Testis (tissue), 3 donors: ENCODE data around the gene CDH4. TPM values are rescaled to one million over a fixed set of nuclear protein-coding genes. Genes with fewer than 3 reads are reported as not detected.
"Not testable (repeated sequence)": the region's sequence is repeated elsewhere in the genome, so short reads cannot be mapped to it uniquely, and the experiment has no call there.

Source experiments
- DNase-seq: peaks from one replicate; pipeline ENCODE4 v3.0.0-alpha.2; 2019
- H3K27ac ChIP-seq, 2 donors: fragments of 200-600 bp; sonication (generic); one replicate each; pipeline ENCODE4 v1.5.1; 2019
- H3K27me3 ChIP-seq: fragments of 200-600 bp; sonication (generic); one replicate; pipeline ENCODE4 v1.5.1; 2019
- H3K36me3 ChIP-seq: fragments of 200-600 bp; sonication (generic); one replicate; pipeline ENCODE4 v1.5.1; 2017; ENCODE audit warnings: low read depth; ENCODE audit errors: missing control alignments
- H3K4me1 ChIP-seq: fragments of 200-600 bp; sonication (generic); one replicate; pipeline ENCODE4 v1.5.1; 2019
- H3K4me3 ChIP-seq, 2 donors: fragments of 200-600 bp; sonication (generic); one replicate each; pipeline ENCODE4 v1.5.1; 2017 to 2019
- H3K9me3 ChIP-seq: fragments of 200-600 bp; sonication (generic); one replicate; pipeline ENCODE4 v1.5.1; 2017
- CTCF ChIP-seq, 3 experiments: fragments of 450-650 bp in 2 of 3; fragments of 200-600 bp in 1 of 3; sonication (generic) in 1 of 3; IDR thresholded peaks; one replicate each; pipeline ENCODE4 v1.5.1; 2016 to 2019; ENCODE audit warnings: antibody characterized with exemption in 3 of 3, mild to moderate bottlenecking in 2 of 3, moderate library complexity in 1 of 3
- POLR2A ChIP-seq: fragments of 450-650 bp; IDR thresholded peaks from one replicate; pipeline ENCODE4 v1.6.1; 2017; ENCODE audit warnings: antibody characterized with exemption, mild to moderate bottlenecking, moderate library complexity
- WGBS, 2 donors: methylation state at CpG; one replicate each; pipeline ENCODE4 v1.1.5; 2018; 5-methylcytosine and 5-hydroxymethylcytosine counted together
- intact Hi-C: fragments of 100-400 bp; cut with DNase I; formaldehyde crosslinking; loops from one replicate; pipeline ENCODE4 v1.15.1; 2023; ENCODE audit warnings: low total_unique reads
- polyA plus RNA-seq: library from polyadenylated mRNA; stranded (reverse); fragments of 350-450 nt; fragmentation: Illumina TruSeq; extraction: RNeasy Lipid Tissue Mini Kit (QIAGEN cat#74804); gene quantifications from one replicate; pipeline ENCODE4 v1.2.3, GENCODE V29; 2014; ENCODE audit warnings: low read depth, low replicate concordance; ENCODE audit not compliant: insufficient read depth
- total RNA-seq, 2 donors: library from RNA; depleted of rRNA; stranded (reverse); fragments of >200 nt; gene quantifications; one replicate each; pipeline ENCODE4 v1.2.3, GENCODE V29; 2016

Gene CDH4
- total and polyA plus RNA-seq, 3 donors from 2014 or later = 1.4 to 3.3 (median 1.9) TPM

GRCh38 chr20:61424628-61425420, 172.8 kb downstream of the CDH4 start:
- Histone ChIP-seq H3K36me3 (no peaks in the 10 kb centered on the region), H3K27me3 (no peaks in the 10 kb centered on the region), H3K27ac (no peak overlapping the region), H3K9me3 (no peaks in the 10 kb centered on the region), H3K4me1 (no peaks in the 10 kb centered on the region), H3K4me3 (peak overlapping the region; percentile 25 to 39)
- WGBS, 2 donors = 32 to 81% methylated on average over 10 to 25 of the region's 25 CpGs
- DNase-seq = no peak
- intact Hi-C loops = no loop called here
- TF ChIP-seq CTCF (IDR thresholded peaks at IDR 0.05) = no peak
- TF ChIP-seq POLR2A = no peak

GRCh38 chr20:61425541-61425991, 173.5 kb downstream of the CDH4 start:
- DNase-seq = peak; percentile 67
- peak overlapping the region; percentile 25 to 39 for H3K4me3 ChIP-seq
- WGBS, 2 donors = 60 to 87% methylated on average over 5 to 18 of the region's 18 CpGs
- intact Hi-C loops, H3K36me3 ChIP-seq, H3K4me1 ChIP-seq, H3K27me3 ChIP-seq, H3K27ac ChIP-seq, H3K9me3 ChIP-seq: not testable (repeated sequence)

- H3K4me1 ChIP-seq = no peaks in the 10 kb centered on the region
- no peak overlapping the region for H3K4me3 ChIP-seq
- H3K36me3 ChIP-seq = no peaks in the 10 kb centered on the region
- intact Hi-C loops = no loop called here
- no peak for TF ChIP-seq CTCF (IDR thresholded peaks at IDR 0.05)
- TF ChIP-seq POLR2A = no peak
- no peaks in the 10 kb centered on the region for H3K9me3 ChIP-seq
- no peak for DNase-seq
- no peak overlapping the region for H3K27ac ChIP-seq
- H3K27me3 ChIP-seq = no peaks in the 10 kb centered on the region
- whole genome bisulfite sequencing, 2 donors = 71 to 72% methylated on average over 8 of the region's 8 CpGs
Observed at GRCh38 chr20:61426352-61426751, 174.3 kb downstream of the CDH4 start.

GRCh38 chr20:61429458-61430227, 177.6 kb downstream of the CDH4 start:
- Histone ChIP-seq H3K36me3 (no peaks in the 10 kb centered on the region), H3K4me3 (no peak overlapping the region), H3K27ac (no peak overlapping the region), H3K4me1 (no peaks in the 10 kb centered on the region), H3K27me3 (no peaks in the 10 kb centered on the region), H3K9me3 (no peaks in the 10 kb centered on the region)
- intact Hi-C loops = no loop called here
- TF ChIP-seq CTCF (IDR thresholded peaks at IDR 0.05) (no peak), POLR2A (no peak)
- no peak for DNase-seq
- 89 to 90% methylated on average over 4 of the region's 4 CpGs for whole genome bisulfite sequencing, 2 donors

GRCh38 chr20:61430228-61430624, 178.2 kb downstream of the CDH4 start:
- H3K27ac ChIP-seq = no peak overlapping the region
- H3K4me1 ChIP-seq = no peaks in the 10 kb centered on the region
- H3K36me3 ChIP-seq = no peaks in the 10 kb centered on the region
- intact Hi-C loops = no loop called here
- H3K9me3 ChIP-seq = no peaks in the 10 kb centered on the region
- no peak for TF ChIP-seq POLR2A
- TF ChIP-seq CTCF (IDR thresholded peaks at IDR 0.05) = no peak
- WGBS, 2 donors = 49% methylated on average over 11 of the region's 11 CpGs
- no peak for DNase-seq
- no peaks in the 10 kb centered on the region for H3K27me3 ChIP-seq
- no peak overlapping the region for H3K4me3 ChIP-seq
